Islet precursor cell (in vitro differentiated cells): Measurements from ENCODE around the gene COMT.

Experiments used
- DNase-seq: peaks from one replicate; pipeline ENCODE4 v3.0.0-alpha.2; 2018

COMT gene

DNA sequence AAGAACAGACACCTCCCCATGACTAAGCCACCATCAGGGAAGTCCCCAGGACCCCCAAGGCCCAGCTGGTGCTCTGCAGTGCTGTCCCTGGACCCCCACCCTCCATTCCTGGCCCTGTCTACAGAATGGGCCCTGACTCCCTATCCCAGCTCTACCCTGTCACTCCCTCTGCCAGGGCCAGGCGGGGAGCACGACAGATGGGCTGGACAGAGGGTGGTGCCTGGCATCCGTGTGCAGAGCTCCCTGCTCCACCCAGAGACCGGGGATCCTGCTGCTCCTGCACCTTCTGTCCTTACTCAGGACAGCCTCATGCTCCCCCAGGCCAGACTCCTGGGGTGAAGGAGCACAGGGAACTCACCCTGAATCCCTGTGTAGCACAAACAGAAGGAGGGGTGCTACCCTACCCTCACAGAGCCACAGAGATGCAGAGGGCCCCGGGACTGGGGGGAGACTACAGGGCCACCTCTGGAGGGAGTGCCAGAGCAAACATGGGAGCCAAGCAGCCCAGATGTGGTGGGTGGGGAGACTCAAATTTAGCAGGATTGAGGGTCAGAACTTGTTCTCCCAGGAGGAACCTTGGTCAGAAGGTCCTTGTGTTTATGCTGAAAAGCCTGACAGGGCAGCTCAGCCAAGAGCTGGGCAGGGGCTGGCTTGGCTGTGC, 73.1 kb downstream of the COMT start:
- peak; percentile 45 for DNase-seq

DNA sequence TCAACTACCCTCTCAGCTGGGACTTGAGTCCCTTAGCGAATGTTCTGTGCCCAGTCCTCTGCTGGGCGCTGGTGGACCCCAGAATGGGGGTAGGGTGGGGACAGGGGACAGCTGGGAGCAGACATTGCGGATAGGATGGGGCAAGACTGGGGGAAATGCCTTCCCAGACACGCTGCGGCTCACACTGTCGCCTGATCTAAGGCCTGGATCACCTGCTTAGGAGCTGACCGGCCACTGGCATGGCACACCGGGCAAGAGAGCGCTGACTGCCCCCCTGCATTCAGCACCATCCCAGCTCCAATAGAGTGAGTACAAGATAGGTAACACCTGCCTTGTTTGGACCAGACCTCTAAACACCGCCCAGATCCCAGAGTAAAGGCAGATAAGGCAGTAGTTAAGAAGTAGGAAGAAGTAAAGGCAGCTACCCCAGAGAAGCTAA, 73.6 kb downstream of the COMT start:
- DNase-seq, result no peak

DNA sequence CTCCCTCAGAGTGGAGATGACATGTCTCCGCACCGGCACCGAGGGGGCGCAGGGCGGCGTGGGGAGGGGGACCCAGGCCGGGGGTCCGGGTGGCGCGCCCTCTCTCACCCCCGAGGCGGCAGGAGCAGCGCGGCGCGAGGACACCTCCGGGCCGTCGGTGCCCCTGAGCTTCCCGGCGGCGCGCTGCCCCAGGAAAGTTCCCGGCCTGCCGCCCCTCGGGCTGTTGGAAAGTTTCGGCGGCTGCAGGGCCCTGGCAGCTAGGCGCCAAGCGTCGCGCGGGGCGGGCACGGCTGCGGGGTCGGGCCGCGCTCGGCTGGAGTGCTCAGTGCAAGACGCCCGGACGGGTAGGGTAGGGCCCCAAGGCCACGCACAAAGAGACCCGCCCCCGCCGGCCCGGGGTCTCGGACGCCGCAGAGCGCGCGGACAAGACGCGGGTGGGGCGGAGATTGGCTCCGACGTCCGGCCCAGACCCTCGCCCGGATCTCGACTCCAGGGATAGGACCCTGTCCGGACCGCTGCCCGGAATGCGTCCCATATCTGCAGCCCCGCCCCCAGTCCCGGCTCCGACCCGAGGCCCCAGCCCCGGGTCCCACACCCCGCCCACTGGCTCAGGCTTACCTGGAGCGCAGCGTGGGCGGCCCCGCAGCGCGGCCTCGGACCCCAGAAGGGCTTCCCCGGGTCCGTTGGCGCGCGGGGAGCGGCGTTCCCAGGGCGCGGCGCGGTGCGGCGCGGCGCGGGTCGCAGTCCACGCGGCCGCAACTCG, 74.6 kb downstream of the COMT start:
- DNase-seq, result peak; percentile 68

- peak; percentile 92 for DNase-seq
Observed at GRCh38 chr22:20016734-20017621, 75.4 kb downstream of the COMT start, which contains the start of gene ARVCF. Gene ARVCF, minus strand, starts transcription at chr22:20016823. Its CDS starts 26,029 bp downstream, at chr22:19990794.

DNA sequence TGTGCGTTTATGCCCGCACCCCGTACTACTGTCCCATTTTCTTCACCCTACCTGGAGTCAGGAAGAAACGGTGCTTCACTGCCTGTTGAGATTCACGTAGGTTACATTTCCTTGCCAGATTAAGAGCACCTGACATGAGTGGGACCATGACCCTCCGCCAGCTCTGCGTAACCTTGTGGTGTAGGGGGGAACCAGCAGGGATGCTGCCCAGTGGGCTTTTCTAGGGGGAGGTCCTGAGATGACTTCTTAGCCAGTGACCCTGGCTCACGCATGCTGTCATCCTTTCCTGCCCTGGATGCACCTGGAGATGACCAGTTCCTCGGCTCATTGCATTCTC, 76.0 kb downstream of the COMT start:
- no peak for DNase-seq

- DNase-seq, result no peak
Observed at GRCh38 chr22:20018001-20018400, 76.4 kb downstream of the COMT start.
